ENCODE results near the gene CLEC2L. TPM values are rescaled to one million over a fixed set of nuclear protein-coding genes. Genes with fewer than 3 reads are reported as not detected.

The CLEC2L gene
- total RNA-seq, 1 experiment from 2014 or later: not detected

DNA sequence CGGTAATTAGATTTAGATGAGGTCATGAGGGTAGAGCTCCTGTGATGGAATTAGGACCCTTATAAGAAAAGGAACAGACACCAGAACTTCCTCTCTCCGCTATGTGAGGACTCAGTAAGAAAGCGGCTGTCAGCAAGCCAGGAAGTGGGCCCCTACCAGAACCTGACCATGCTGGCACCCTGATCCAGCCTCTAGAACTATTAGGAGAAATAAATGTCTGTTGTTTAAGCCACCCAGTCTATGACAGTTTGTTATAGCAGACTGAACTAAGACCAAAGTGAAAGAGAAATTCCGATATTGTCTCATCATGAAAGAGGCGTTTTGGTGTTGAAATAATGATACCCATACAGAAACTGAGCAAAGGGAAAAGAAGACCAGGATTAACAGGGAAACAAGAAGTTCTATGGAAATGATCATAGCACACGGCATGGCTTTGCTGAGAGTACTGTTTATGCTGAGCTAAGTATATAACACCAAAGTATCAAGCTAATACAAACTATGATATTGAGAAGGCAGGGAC is 9.2 kb downstream of the CLEC2L start:
- no peak overlapping the region for H3K4me3 ChIP-seq
- no peaks in the 10 kb centered on the region for H3K9me2 ChIP-seq (ENCODE audit: insufficient read depth)
- H3K27ac ChIP-seq: no peak overlapping the region
- no peaks in the 10 kb centered on the region for H3K4me1 ChIP-seq (replicated peaks; ENCODE audit: insufficient read depth)
- CTCF ChIA-PET: no interaction called here
- H3K9me3 ChIP-seq (ENCODE audit: insufficient read depth, low read depth): no peaks in the 10 kb centered on the region
- H3F3A ChIP-seq (ENCODE audit: insufficient read depth, low read depth): no peaks in the 10 kb centered on the region
- H2AFZ ChIP-seq: no peak overlapping the region
- H4K20me1 ChIP-seq (ENCODE audit: insufficient read depth): no peaks in the 10 kb centered on the region
- BruUV-seq (replicated peaks): no TSS peak
- H3K4me2 ChIP-seq: no peak overlapping the region
- POLR2A ChIA-PET (ENCODE audit: unreplicated experiment): interaction anchor here (0.6 to 0.9 kb wide), 2 partner anchors 61 to 155 kb away, joined by 3 to 4 read pairs; no protein-coding TSS in a partner anchor
- TF ChIP-seq, protein P1, sequence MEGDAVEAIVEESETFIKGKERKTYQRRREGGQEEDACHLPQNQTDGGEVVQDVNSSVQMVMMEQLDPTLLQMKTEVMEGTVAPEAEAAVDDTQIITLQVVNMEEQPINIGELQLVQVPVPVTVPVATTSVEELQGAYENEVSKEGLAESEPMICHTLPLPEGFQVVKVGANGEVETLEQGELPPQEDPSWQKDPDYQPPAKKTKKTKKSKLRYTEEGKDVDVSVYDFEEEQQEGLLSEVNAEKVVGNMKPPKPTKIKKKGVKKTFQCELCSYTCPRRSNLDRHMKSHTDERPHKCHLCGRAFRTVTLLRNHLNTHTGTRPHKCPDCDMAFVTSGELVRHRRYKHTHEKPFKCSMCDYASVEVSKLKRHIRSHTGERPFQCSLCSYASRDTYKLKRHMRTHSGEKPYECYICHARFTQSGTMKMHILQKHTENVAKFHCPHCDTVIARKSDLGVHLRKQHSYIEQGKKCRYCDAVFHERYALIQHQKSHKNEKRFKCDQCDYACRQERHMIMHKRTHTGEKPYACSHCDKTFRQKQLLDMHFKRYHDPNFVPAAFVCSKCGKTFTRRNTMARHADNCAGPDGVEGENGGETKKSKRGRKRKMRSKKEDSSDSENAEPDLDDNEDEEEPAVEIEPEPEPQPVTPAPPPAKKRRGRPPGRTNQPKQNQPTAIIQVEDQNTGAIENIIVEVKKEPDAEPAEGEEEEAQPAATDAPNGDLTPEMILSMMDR (conservative IDR thresholded peaks at IDR 0.05): no peak
- no peak for TF ChIP-seq EZH2 (IDR thresholded peaks at IDR 0.05; ENCODE audit: low read depth)
- H3K79me2 ChIP-seq (ENCODE audit: low read depth): no peaks in the 10 kb centered on the region
- DNase-seq: no peak
- intact Hi-C loops (cut with micrococcal nuclease; ENCODE audit: unreplicated experiment): no loop called here
- peaks cover 53% of the 10 kb centered on the region for H3K27me3 ChIP-seq (ENCODE audit: insufficient read depth, low read depth)
- H3K36me3 ChIP-seq (ENCODE audit: low read depth): no peaks in the 10 kb centered on the region

DNA sequence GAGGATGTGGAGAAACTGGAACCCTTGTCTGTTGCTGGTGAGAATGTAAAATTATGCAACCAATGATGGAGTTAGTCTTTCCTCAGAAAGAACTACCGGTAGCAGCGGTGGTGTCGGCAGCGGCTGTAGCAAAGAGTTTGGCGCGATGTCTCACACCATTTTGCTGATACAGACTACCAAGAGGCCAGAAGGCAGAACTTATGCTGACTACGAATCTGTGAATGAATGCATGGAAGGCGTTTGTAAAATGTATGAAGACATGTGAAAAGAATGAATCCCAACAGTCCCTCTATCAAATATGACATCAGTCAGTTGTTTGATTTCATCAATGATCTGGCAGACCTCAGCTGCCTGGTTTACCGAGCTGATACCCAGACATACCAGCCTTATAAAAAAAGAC is 10.6 kb downstream of the CLEC2L start:
- no TSS peak for BruUV-seq (replicated peaks)
- peaks cover 53% of the 10 kb centered on the region for H3K27me3 ChIP-seq (ENCODE audit: insufficient read depth, low read depth)
- intact Hi-C loops (cut with micrococcal nuclease; ENCODE audit: unreplicated experiment): no loop called here
- no peak overlapping the region for H2AFZ ChIP-seq
- no peak overlapping the region for H3K27ac ChIP-seq
- ChIA-PET CTCF (no interaction called here), POLR2A (ENCODE audit: unreplicated experiment) (no interaction called here)
- no peak for DNase-seq
- no peaks in the 10 kb centered on the region for H4K20me1 ChIP-seq (ENCODE audit: insufficient read depth)
- no peaks in the 10 kb centered on the region for H3K9me3 ChIP-seq (ENCODE audit: insufficient read depth, low read depth)
- no peaks in the 10 kb centered on the region for H3K79me2 ChIP-seq (ENCODE audit: low read depth)
- no peaks in the 10 kb centered on the region for H3K4me1 ChIP-seq (replicated peaks; ENCODE audit: insufficient read depth)
- TF ChIP-seq, protein P1 (conservative IDR thresholded peaks at IDR 0.05): no peak
- TF ChIP-seq EZH2 (IDR thresholded peaks at IDR 0.05; ENCODE audit: low read depth): no peak
- no peaks in the 10 kb centered on the region for H3K9me2 ChIP-seq (ENCODE audit: insufficient read depth)
- no peak overlapping the region for H3K4me2 ChIP-seq
- no peaks in the 10 kb centered on the region for H3F3A ChIP-seq (ENCODE audit: insufficient read depth, low read depth)
- H3K36me3 ChIP-seq (ENCODE audit: low read depth): no peaks in the 10 kb centered on the region
- H3K4me3 ChIP-seq: no peak overlapping the region

DNA sequence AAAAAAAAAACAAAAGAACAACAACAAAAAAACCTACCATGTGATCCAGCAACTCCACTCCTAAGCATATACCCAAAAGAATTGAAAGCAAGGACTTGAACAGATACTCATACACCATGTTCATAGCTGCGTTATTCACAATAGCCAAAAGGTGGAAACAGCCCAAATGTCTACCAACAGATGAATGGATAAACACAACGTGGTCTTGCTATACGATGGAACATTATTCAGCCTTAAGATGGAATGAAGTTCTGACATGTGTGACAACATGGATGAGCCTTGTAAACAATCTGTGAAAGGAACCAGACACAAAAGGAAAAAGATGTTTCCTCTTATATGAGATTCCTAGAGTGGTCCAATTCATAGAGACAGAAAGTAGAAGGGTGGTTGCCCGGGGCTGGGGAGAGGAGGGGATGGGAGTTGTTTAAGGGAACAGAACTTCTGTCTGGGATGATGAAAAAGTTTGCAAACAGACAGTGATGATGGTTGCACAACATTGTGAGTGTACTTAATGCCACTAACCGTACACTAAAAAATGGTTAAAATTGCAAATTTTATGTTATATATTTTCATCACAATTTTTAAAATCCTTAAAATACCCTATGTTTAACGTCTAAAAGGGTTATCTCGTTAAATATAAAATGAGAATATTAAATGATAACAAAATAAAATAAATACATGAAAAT is 11.6 kb downstream of the CLEC2L start:
- POLR2A ChIA-PET (ENCODE audit: unreplicated experiment): no interaction called here
- no peaks in the 10 kb centered on the region for H3K4me1 ChIP-seq (replicated peaks; ENCODE audit: insufficient read depth)

More for the DNA sequence above, 11.6 kb downstream of the CLEC2L start:
- Histone ChIP-seq H4K20me1 (ENCODE audit: insufficient read depth) (no peaks in the 10 kb centered on the region), H2AFZ (no peak overlapping the region), H3K27ac (no peak overlapping the region), H3K36me3 (ENCODE audit: low read depth) (no peaks in the 10 kb centered on the region), H3K27me3 (ENCODE audit: insufficient read depth, low read depth) (peaks cover 50% of the 10 kb centered on the region), H3K4me3 (no peak overlapping the region), H3K9me2 (ENCODE audit: insufficient read depth) (no peaks in the 10 kb centered on the region), H3K79me2 (ENCODE audit: low read depth) (no peaks in the 10 kb centered on the region), H3F3A (ENCODE audit: insufficient read depth, low read depth) (no peaks in the 10 kb centered on the region), H3K9me3 (ENCODE audit: insufficient read depth, low read depth) (no peaks in the 10 kb centered on the region), H3K4me2 (no peak overlapping the region)
- BruUV-seq (replicated peaks): no TSS peak
- TF ChIP-seq, protein P1 (conservative IDR thresholded peaks at IDR 0.05): no peak
- no peak for TF ChIP-seq EZH2 (IDR thresholded peaks at IDR 0.05; ENCODE audit: low read depth)
- intact Hi-C loops (cut with micrococcal nuclease; ENCODE audit: unreplicated experiment): no loop called here
- CTCF ChIA-PET: no interaction called here
- DNase-seq: no peak

Measured in PC-9 (cell line).